PC-9 (cell line): ENCODE results near the gene HOXD10.

Experiments
- EZH2 ChIP-seq: fragments of 200-600 bp; sonication (generic); IDR thresholded peaks from 2 replicates; pipeline ENCODE4 v1.8.0; 2017; ENCODE audit warnings: antibody characterized with exemption, low read depth
- TF ChIP-seq, protein P1 (sequence below): fragments of 200-600 bp; sonication (generic); conservative IDR thresholded peaks from 2 replicates; pipeline ENCODE4 v1.6.1; 2017; ENCODE audit warnings: mixed run types, antibody characterized with exemption, mild to moderate bottlenecking, moderate library complexity

DNA sequence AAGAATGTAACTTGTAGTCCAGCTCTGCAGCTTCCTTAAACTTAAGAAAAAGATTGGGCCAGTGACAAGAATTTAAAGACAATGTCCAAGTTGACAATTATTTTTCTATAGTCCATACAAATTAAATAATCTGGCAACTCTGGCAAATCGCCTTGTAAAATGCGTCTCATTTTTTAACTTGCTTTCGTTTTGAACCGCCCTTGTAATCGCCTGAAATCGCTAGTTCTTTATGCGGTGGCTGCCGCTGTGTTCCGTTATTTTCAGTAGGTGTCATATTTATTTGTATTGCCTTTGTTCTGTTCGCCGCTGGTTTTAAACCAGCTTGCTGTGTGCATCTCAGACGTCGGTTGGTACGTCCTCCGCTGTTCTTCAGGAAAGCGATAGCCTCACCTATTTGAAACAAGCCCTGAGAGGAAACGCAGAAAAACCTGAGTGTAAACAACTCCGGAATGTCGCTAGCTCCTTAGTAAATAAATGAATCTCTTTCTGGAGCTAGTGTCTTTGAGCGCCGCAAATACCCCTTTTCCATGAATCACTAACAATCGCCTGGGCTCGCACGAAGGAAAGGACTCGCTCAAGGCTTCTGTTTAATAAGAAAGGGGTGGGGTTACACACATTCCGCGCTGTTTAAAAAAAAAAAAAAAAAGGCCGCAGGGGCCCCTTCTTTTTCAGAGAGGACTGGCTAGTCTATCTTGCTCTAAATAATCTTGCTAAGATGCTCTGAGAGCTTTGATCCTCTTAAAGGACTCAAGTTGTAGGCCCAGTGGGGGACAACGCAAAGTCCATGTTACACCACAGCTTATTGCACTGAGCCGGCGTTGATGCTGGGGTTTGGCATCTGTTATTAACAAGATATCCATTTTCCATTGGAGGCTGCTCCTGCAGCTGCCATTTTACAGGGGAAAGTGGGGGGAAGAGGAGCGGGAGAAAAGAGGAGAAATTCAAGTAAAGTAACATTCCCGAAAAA lies 15.9 kb downstream of the HOXD10 start:
- TF ChIP-seq, protein P1, sequence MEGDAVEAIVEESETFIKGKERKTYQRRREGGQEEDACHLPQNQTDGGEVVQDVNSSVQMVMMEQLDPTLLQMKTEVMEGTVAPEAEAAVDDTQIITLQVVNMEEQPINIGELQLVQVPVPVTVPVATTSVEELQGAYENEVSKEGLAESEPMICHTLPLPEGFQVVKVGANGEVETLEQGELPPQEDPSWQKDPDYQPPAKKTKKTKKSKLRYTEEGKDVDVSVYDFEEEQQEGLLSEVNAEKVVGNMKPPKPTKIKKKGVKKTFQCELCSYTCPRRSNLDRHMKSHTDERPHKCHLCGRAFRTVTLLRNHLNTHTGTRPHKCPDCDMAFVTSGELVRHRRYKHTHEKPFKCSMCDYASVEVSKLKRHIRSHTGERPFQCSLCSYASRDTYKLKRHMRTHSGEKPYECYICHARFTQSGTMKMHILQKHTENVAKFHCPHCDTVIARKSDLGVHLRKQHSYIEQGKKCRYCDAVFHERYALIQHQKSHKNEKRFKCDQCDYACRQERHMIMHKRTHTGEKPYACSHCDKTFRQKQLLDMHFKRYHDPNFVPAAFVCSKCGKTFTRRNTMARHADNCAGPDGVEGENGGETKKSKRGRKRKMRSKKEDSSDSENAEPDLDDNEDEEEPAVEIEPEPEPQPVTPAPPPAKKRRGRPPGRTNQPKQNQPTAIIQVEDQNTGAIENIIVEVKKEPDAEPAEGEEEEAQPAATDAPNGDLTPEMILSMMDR = no peak
- no peak for TF ChIP-seq EZH2
